DOHH2 (cell line): Measurements from ENCODE around the gene PTPRT.

ENCODE experiments used
- CTCF ChIP-seq: fragments of 200-600 bp; sonication (generic); IDR thresholded peaks from one replicate; pipeline ENCODE4 v1.5.1; 2014; ENCODE audit warnings: antibody characterized with exemption, mild to moderate bottlenecking, low read depth, low read length; ENCODE audit not compliant: poor library complexity, severe bottlenecking
- EZH2phosphoT487 ChIP-seq: fragments of 200-600 bp; sonication (generic); IDR thresholded peaks from 2 replicates; pipeline ENCODE4 v1.6.1; 2017; ENCODE audit warnings: borderline replicate concordance, mild to moderate bottlenecking, antibody characterized with exemption, low read length, moderate library complexity, mixed read lengths

GRCh38 chr20:43237651-43238168, 48.0 kb upstream of the PTPRT start:
- TF ChIP-seq CTCF: no peak
- no peak for TF ChIP-seq EZH2phosphoT487
